RKO (cell line): ENCODE data around the gene C1orf21.

Source experiments
- DNase-seq: peaks from one replicate; pipeline ENCODE4 v3.0.0-alpha.2; 2016; ENCODE audit warnings: low spot score

C1orf21 gene

DNA sequence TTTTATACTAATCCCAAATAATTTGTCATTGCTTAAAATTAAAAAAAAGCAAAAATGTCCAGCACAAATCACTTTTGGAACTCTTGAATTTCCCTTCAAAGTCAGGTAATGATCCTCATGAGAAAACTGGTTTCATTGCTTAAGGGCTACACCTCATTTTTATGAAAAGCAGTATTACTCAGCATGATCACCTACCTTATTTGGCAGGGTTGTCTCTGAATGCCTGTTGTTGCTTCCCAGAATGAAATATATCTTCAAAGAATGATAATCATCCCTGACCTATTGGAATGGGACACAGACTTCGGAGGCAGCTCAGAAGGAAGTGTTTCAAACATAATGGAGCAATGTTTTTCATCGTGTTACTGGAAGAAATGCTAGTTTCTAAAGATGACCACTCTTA, 29.7 kb downstream of the C1orf21 start:
- no peak for DNase-seq

DNA sequence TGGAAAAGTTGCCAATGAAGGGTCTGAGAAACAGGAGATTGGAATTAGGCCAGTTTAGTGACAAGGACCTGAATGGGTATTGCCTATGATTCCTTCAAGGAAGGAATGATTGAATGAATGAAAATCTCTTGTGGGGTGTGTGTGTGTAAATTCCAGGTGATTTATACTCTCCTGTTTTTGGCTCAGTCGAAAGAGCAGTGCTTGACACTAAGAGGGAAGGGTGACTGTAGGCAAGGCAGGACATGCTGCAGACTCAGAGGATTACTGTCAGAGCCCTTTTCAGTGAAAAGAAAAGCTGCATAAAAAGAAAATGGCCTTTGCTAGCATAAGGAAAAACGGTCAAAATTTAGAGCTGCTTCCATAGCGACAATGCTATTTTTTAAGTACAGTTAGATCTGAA, 30.1 kb downstream of the C1orf21 start:
- no peak for DNase-seq

DNA sequence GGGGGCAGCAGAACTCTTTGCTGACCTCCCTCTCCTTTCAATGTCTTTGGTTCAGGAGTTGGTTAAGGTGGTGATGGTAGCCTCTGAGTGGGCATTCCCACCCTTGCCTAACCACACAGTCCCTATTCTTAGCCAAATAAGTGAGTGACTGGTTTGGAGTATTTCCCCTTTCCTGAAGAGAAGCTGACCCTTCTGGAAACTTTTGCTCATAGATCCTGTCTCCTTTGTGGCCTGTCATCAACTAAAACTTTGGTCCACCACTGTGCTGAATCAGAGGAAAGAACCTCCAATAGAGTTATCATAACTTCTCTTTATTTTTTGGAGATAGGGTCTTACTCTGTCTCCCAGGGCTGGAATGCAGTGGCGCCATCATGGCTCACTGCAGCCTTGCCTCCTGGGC, 31.1 kb downstream of the C1orf21 start:
- DNase-seq = no peak

DNA sequence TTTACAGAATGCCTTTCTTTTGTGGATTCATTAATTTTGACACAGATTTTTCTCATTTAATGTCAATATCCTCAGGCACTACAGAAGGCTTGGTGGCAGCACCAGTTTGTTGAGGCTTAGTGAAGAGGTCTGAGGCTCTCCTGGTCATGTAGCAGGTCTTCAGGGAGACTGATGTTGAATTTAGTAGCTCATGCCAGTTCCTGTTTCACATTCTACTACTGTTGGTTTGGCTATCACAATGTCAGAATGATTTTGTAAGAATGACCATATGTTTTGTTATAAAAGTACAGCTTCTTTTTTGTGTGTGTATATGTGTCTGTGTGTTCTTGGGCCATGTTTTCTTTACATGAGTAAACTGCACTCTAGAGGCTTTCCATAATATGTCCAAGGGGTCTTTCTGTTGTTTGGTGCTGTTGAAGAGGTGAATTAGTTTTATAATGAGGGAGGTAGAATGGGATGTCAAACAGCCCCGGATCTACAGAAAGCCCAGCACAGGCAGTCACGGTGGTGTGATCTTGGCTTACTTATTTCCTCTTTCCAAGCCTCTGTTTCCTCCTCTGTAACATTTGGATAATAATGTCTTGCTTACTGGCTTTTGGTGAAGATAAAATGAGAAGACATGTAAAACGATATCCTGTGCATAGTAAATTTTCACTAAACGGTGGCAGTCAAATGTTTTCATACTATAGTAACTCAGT, 32.0 kb downstream of the C1orf21 start:
- no peak for DNase-seq

DNA sequence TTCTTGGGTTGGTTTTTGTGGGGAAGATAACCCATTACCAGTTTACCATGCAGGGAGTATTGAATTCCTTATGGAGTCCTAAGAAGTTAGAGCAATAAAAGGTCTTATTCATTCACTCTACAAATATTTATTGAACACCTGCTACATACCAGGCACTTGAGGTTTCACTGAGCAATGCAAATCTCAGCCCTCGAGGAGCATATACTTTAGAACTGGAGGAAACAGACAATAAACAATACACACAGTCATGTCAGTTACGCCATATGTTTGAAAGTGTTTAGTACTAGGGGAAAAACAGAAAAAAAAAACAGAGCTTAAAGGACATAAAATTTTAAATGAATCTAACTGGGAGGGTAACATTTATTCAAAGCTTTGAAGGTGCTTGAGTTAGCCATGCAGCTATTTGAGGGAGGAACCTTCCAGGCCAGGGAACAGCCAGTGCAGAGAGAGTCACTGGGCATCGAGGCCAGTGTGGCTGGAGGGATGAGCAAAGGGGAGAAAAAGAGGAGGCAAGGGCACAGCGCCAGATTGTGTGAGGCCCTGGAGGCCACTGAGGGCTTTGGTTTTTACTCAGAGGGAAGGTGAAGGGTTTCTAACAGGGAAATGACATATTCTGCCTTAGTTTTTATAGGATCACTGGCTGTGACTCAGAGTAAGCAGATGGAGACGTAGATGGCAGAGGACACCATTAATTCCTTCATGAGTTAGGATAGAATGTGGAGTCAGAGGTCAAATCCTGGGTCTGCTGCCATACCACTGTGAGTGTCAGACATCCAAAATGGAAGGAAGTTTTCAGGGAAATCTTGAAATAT, 32.7 kb downstream of the C1orf21 start:
- DNase-seq = no peak

DNA sequence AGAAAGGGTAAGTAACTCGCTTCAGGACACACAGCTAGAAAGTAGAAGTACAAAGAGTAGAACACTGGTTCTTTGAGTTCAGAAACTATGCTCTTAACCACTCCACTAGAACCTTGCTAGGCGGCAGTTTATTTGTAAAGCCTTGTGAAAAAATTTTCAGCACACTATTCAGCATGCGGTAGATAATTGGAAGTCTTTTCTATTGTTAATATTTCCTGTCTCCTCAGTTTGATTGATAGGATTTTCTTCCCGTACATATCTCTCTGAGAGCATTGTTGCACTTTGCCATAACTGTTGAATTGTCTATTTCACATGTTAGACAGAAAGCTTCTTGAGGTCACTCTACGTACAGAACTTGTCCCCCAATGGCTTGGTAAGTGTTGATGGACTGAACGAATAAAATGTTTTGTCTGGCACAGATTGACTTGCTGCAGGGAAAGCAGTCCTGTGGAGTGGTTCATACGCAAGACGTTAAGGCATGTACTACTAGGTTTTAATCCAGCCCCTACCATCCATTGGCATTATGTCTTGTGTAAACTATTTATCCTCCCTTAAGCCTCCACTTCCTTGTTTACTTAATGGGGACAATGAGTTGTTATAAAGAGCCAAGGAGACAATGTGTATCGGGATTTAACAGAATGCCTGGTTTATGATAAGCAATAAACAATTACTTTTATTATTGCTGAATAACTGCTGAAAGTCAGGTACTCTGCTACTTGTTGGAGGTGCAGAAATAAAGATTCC, 35.8 kb downstream of the C1orf21 start:
- no peak for DNase-seq

DNA sequence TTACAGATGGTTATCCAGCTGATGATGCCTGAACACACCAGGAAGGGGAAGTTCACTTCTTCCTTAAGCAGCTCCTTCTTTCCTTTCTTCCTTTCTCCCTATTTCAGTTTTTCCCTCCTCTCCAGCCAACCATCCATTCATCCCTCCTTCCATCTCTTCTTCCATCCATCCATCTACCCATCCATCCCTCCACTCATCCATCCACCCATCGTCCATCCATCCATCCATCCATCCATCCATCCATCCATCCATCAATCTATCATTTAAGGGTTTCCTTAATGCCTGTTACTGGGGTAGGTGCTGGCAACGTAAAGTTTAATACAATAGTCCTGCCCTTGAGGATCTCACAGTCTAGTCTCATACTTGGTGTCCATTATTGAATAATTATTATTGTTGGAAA, 36.8 kb downstream of the C1orf21 start:
- DNase-seq = no peak

DNA sequence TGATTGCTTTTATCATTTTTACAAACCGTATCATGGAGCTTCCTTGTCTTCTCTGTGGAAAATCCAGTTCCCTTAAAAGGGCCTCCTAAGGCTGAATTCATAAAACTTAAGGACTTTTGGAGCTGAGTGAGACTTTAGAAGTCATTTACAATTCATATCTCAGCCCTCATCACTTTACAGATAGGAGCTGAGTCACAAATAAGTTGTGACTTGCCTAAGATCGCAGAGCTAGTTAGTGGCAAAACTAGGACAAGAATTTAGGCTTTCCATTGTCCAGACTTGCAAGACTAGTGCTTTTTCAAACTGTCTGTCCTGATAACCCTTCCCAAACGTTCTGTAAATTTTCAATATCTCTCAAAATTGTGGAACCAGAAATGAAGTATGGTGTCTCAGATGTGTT, 37.3 kb downstream of the C1orf21 start:
- DNase-seq = no peak

DNA sequence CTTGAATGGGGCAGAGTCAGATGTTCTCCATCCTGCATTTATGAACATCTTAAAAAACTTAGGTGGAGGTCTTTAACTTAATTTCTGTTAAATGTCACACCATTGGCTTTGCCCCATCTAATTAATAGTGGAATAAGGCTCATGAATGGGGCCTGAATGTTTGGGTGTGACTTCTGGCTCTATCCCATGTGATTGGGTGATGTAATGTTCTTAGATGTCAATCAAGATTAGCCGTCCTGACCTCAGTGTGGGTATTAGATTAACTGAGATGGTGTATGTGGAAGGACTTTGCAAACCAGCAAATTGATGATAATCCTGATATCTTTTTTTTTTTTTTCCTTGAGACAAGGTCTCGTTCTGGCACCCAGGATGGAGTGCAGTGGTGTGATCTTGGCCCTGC, 38.1 kb downstream of the C1orf21 start:
- DNase-seq = no peak

DNA sequence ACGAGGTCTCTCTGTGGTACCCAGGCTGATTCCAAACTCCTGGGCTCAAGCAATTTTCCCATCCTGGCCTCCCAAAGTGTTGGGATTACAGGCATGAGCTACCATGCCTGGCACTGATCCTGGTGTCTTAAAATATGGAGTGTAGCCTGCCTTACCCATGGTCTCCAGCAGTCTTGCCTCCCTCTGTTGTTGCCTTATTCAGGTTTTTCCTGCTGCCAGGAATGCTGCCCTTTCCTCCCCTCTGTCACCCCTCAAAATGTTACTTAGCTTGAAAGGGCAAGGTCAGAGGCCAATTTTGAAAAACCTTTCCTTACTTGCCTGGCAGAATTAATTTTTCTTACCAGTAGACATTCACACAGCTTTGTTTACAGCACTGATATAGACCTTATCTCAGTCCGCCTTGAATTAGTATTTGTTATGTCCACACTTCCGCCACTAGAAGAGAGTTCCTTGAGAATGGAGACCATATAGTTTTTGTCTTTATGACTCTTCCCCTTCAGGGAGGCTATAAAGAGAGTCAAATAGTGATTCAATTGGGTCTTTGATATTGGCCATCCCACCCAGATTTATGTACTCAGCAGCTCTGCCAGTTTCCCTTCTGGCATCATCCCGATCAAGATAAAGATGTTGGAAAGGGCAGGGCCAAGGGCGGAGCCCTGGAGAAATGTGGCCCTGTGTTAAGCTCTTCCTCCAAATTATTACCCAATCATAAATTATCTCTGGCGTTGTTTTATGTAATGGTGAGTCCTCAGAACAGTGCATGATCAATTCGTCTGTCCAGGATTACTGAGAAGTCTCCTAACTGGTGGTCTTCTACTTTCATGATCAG, 38.8 kb downstream of the C1orf21 start:
- DNase-seq = no peak

DNA sequence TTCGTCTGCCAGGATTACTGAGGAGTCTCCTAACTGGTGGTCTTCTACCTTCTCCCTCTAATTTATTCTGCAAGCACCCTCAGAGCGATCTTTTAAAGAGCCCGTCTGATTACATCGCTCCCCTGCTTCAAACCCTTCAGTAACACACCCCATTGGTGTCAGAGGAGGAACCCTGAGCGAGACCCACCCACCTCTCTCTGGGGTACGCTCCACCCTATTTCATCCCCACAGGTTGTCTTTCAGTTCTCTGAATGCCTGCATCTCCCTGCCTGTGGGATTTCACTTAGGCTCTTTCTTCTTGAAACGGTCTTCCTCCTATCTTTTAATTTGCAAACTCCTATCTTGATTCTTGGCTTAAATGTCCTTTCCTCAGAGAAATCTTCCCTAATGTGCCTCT, 39.4 kb downstream of the C1orf21 start:
- no peak for DNase-seq

DNA sequence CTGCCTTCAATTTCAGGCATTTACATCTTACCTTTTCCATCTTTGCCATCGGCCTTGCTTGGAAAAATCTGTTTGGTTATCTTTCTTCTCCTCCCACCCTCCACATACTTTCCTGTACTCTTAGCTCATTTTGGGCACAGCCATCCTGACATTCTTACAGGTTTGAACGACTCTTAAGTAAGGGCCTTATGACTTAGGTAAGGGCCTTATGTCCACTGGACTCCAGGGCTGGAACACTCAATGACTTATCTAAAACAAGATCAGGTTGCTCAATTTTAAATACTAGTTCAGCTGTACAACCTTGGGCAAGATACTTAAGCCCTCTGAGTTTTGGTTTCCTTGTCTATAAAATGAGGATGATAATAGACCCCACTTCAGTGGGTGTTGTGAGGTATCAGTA, 40.9 kb downstream of the C1orf21 start:
- DNase-seq = no peak

DNA sequence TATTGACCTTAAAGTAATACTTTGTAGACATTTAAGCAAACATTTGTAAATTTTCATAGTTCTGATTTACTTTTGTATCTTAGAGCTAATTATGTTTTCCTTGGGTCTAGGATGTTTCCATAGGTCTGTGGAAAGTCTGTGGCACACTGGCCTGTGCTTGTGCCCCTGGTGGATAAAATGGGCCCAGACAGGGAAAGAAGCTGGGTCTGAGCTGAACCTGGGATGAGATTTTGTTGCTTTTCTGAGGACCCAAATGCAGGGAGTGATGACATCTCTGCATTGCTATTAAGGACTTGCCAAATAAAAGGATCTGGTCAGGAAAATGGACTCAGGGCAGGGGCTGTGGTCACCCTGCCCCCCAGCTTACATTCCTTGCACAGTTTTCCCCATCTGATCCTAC, 41.8 kb downstream of the C1orf21 start:
- no peak for DNase-seq

DNA sequence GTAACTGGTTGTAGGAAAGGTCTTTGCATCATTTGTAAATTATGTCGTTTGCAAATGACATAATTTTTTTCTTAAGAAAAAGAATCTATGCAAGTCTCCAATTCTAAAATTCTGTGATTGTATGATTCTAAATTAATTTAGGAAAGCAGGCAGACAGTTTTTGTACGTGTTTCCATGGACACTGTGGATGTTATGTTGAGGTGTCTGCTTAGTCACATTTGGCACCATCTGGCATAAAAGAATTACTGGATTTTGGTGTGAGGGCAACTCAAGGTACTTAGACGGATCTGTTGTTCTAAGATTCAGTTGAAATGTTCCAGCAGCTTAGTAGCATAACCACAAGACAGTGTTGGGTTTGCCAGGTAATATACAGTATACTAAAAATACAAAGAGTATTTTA, 42.5 kb downstream of the C1orf21 start:
- no peak for DNase-seq

DNA sequence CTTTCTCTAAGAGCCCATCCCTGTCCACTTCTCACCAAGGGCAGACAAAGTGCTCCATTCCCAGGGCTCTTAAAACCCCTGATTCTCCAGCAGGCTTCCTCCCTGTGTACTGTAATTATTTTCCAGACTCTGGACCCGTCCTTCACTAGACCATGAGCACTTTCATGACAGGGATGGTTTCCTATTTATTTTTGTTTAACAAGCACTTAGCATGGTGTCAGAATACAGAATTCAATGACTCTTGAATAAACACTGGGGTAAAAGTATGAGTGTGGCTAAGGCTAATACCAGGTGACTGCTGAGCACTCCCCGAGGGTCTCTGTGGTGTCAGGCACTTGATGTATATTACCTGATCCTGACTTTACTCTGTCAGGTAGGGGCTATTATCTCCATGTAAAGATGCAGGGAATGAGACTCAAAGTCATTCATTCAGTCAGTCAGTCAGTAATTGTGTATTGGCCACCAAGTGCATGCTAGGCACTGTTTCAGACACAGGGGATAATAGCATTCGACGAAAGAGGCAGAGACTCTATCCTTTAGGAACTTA, 47.2 kb downstream of the C1orf21 start:
- no peak for DNase-seq

DNA sequence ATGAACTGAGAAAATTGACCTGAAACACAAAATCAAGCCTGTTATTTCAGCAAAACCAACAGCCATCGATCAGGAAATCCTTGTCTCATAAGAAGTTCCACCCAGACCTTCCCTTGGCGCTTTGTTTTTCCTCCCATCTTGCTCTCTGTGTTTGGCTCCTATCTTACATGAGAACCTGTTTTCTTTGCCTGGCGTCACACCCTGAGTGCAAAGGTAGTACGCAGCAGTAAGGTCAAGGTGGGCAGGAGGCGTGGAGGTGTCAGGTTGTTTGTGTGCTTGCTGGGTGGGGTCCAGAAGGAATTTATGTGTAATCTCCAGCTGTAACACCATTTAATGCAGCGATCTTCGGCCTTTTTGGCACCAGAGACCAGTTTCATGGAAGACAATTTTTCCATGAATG, 50.5 kb downstream of the C1orf21 start:
- DNase-seq = no peak

DNA sequence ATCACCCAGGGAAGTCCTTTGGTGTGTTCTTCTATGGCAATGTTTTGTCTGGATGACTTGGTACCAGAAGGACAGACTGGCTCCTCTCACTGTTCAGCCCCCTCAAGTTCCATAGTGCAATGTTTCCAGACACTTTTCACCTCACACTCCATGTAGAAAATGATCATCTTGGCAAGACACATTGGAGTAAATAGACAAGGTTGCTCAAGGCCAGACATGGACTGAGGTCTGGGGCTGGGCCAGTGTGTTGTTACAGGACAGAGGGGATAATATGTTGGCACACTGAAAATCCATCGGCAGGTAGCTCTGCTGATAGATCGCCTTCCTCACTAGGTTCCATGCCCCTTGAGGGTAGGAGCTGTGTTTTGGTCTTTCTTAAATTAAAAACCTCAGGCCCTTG, 51.5 kb downstream of the C1orf21 start:
- DNase-seq = no peak

DNA sequence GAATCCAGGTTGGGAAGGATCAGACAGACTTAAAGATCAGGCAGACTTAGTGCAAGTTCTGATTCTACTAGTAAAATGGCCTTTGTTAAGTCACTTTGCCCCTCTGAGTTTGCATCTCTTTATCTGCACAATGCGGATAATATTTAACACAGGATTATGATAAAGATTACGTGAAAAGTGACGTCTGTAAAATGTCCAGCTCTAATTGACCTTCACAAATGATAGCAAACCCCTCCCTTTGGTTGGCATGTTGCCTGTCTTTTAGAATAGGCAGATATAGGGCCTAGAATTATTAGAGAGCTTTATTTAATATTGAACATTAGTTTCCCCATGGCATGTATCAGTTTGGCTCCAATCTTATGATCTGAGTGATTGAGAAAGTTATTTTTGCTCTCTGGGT, 55.4 kb downstream of the C1orf21 start:
- DNase-seq = no peak

DNA sequence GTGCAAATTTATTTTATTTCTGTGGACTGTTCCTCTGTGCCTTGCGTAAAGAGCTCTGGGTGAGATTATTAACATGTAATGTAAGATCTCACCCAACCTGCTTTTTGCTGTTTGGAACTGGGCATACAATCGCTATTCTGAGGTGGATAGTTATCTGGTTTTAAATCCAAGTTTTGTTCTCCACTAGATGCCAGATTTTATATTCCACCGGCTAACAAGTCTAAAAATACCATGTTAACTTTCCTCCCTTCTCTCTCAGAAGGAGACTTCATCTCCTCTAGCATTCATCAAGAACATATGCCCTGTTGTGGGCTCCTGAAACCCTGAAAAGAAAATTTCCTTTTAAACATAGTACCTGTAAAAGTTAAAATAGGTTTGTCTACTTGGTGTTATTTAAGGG, 56.4 kb downstream of the C1orf21 start:
- no peak for DNase-seq

DNA sequence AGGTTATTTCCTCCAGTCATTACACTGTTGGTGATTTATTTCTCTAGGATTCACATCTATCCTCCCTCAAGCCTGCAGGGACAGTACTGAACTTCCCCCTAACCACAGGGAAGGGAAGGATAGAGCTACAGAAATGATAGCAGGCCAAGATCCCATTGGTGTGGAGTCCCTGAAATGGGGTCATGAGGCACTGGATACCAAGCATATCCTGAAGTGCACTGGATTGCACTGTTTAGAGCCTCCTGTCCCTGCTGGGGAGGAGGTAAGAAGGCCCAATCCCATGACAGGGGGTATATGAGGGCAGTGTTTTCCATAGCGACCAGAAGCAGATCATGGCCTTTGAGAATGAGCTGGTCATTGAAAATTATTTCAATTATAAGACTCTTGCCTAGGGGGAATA, 56.8 kb downstream of the C1orf21 start:
- DNase-seq = no peak

DNA sequence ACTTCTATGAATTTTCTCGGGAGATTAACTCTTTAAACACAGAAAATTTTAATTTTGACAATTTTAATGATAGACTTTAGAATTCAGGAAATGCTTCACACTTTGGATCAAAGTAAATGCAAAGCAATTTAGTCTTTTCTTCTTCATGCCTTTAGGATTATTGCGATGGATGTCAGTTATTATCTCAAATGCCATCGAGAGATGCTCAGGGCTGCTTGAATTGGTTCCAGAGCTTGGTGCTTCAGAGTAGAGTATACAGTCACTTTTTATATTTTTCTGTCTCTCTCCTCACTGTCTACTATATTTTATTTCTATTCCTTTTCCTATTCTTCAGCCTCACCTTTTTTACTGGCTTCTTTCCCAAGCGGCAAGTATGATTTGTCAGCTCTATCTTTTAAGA, 59.2 kb downstream of the C1orf21 start:
- no peak for DNase-seq

DNA sequence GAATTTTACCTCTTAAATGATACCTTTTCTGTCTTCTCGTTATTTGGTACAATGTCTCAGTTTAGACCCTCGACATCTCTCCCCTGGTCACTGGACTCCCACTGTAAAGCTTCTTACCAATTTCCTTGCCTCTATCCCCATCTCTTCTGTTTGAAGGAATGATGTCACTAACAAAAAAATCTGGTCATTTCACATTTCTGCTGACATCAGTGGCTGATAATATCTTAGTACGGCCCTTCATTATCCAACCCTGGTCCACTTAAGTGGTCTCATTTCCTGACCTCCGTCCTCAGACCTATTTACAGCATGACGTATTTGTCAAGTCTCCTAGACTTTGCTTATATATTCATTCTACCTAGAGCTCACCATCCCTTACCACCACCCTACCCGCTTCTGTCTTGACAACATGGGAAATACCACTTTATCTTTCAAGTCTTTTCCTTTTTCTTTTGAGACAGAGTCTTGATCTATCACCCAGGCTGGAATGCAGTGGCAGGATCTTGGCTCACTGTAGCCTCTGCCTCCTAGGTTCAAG, 60.9 kb downstream of the C1orf21 start:
- DNase-seq = no peak
